ENCODE results near the gene NEB.
"Not testable (repeated sequence)": the region's sequence is repeated elsewhere in the genome, so short reads cannot be mapped to it uniquely, and the experiment has no call there.

NEB gene

DNA sequence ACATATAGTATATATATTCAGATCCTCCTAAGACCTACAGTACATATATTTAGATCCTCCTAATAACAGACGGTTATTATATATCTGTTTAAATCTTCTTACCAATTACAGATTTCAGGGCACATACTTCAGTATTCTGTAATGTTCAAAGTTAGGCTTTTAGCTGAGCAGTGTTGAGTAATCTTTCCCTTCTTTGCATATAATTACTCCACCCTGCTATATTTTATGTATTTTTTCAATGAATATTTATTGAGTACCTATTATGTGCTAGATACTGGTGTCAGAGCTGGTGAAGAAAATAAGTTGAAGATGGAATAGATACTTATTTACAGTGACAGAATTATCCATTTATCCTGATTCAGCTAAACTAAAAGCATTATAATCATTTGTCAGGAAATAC lies 84.9 kb downstream of the NEB start:
- DNase-seq = no peak

DNA sequence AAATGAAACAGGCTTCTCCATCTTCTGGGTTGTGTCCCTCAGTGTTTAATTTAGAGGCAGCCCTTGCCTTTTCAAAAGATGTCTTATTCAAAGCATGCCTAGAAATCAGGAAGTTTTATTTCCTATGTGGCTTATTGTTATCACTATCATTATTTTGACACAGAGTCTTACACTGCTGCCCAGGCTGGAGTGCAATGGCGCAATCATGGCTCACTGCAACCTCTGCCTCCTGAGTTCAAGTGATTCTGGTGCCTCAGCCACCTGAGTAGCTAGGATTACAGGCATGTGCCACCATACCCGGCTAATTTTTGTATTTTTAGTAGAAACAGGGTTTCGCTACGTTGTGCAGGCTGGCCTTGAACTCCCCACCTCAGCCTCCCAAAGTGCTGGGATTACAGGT lies 87.8 kb downstream of the NEB start:
- DNase-seq = not testable (repeated sequence)

DNA sequence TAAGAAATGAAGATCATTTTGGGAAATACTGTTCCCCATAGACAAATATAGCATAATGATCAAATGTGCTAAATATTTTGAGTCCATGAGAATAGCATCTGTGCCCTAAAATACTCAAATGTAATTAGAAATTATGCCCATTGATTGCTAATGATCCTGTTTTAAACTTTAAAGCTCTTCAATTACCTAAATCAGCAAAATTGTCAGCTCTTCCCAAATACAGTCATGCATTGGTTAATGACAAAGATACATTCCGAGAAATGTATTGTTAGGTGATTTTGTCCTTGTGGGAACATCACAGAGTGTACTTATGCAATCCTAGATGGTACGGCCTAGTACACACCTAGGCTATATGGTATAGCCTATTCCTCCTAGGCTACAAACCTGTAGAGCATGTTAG lies 89.7 kb downstream of the NEB start:
- no peak for DNase-seq

- DNase-seq = not testable (repeated sequence)
Measured at GRCh38 chr2:151641895-151642294, 92.4 kb downstream of the NEB start.

GRCh38 chr2:151640087-151640486 lies 94.2 kb downstream of the NEB start:
- no peak for DNase-seq

- no peak for DNase-seq
Measured at GRCh38 chr2:151638990-151639389, 95.3 kb downstream of the NEB start.

- DNase-seq = no peak
Measured at GRCh38 chr2:151638191-151638933, 95.9 kb downstream of the NEB start.

DNA sequence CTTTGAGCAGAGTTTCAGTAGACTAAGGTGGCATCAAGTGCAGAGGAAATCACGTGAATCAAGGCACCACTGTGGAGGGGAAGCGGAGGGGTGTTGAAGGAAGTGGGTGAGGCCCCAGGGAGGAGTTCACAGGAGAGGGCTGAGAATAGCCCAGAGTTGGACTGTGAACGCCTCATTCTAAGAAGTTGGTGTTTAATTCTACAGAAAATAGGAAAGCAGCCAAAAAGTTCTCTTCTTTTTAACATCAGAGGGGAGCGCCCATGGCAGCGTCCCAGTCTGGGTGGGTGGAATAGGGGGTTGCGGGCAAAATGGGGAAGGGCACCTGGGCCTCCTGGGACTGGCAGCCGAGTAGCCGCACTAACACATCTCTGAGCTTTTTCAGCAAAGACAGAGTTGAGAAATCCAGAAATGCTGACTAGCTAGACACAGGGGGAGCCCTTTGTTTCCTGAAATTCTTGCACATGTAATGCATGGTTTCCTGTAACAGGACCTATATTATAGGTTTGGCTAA lies 97.0 kb downstream of the NEB start:
- peak; percentile 60 for DNase-seq

DNA sequence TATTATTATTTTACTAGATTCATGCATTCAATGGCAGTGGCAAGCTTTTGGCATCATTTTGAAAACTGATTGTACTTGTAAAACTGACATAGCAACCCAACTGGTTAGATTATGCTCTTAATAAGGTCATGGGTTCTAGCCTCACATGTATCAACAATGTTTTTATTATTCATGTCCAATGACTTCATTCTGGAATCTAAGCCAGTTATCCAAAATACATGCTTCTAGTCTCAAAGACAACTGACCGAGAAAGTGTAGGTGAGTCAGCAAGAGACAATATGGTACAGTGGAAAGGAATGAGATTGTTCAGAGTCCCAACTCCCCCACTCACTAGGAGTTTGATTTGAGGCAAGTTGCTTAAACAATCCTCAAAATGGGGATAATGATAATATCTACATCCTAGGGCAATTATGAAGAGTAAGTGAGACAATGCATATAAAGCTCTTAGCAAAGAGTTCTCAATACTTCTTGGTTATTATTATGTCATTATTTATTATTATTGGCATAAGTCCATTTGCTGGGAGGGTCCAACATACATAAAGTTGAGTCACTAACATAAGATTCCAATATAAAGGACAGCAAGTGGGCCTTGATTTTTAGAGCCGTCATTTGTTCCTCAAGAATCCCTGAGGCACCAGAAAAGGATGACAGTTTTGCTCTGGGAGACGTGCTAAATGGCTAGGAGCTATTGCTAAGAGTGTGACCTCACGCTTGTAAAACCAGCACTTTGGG lies 99.4 kb downstream of the NEB start:
- DNase-seq = no peak

DNA sequence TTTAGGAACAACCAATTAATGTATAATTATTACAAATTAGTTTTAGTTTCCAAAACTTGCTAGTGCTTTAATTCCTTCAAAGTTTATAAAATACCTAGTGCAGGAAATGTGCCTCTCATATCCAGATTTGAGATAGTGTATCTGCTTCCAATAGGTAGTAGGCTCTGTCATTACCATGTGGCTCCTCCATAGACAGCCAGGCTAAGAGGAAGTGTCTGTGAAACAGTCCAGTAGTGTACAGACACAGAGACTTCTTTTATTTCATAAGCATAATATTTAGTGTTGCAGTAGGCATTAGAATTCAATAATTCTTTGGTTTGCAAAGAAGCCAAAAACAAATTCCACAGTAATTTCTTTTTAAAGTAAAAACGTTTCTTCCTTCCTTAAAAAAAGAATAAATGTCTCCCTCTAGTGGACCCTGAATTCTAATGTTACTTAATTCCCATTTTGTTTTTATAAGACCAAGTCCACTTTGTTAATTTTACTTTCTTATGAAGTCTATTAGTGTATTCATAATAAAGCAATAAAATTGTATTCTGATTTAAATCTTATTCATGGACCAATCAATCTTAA lies 101.2 kb downstream of the NEB start:
- DNase-seq = peak; percentile 22

- no peak for DNase-seq
Measured at GRCh38 chr2:151630372-151630771, 103.9 kb downstream of the NEB start.

GRCh38 chr2:151627353-151627752 lies 106.9 kb downstream of the NEB start:
- DNase-seq = no peak

- no peak for DNase-seq
Measured at GRCh38 chr2:151624271-151624670, 110.0 kb downstream of the NEB start.

- no peak for DNase-seq
Measured at GRCh38 chr2:151623631-151624030, 110.6 kb downstream of the NEB start.

DNA sequence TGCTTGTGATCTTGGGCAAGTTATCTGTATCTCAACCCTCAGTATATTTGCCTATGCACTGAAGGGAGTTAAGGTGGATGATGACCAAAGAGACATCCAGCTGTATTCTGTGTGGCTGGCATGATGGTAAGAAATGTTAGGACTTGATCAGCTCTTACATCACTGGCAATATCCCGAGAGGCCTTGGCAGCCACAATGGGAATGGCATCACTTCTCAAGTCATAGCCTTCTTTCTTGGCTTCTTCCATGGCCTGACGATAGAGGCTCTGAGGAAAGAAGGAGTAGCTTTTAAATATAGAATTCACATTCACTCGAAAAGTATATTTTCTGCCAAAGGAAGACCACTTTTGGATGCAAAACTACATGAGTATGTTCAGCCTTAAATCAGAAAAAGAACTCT lies 113.5 kb downstream of the NEB start:
- DNase-seq = no peak

DNA sequence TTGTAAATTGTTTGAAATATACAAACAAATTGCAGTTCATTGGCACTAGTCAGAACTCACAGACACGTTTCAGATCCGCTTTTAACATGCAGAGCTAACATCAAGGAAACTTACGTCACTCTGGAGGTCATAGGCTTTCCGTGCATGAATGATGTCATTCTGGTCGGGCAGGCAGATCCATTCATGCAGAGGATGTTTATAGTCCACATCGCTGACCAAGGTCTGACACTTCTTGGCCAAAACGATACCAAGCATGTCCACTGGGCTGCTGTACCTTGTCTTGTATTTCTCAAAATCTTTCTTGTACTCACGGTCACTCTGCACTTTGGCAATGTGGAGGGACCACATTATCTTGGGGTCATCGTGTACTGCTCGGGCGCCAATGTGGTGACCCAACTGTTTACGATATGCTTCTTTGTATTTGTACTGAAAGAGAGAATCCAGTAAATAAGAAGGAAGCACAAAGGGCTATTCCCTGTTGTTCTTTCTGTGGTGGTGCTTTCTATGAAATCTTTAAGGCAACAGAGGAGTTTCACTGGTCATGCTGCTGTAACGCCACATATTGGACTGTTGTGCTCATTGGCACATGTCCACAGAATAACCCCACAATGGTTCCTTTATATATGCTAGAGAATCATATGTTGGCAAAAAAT lies 114.8 kb downstream of the NEB start:
- DNase-seq = peak; percentile 83

DNA sequence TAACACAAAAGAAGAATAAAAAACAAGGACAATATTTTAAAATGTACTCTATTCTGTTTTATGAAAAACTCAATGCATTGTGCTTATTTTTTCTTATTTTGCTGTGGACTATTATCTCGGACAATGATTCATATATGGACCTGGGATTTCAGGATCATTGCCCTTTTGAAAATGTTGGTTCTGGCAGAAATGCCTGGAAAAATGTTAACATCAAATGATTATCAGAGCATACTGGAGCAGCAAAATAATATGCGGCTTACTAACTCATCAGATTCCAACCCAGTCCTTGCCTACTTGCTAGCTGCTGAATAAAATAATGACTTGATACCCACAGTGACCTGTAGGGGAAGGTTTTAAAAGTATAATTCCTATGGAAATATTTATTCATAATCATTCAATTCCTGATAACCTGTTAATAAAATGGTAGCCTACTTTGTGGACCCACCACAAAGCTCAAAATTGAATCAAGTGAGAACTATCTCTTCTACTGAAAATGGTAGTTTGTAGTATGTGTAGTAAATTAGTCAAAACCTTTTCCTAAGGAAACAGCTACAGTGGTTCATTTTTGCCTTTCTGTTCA lies 117.4 kb downstream of the NEB start:
- no peak for DNase-seq

GRCh38 chr2:151614606-151615306 lies 119.5 kb downstream of the NEB start:
- no peak for DNase-seq

DNA sequence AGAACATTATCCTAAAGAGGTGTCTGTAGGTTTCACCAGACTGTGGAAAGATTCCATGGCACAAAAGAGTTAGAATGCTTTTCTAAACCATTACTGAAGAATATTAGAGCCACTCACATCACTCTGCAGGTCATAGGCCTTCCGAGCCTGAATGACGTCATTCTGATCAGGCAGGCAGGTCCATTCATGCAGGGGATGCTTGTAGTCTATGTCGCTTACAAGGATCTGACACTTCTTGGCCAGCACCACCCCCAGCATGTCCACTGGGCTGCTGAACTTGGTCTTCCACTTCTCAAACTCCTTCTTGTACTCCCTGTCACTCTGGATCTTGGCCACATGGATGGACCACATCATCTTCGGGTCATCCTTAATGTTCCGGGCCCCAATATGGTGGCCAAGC lies 120.1 kb downstream of the NEB start:
- DNase-seq = no peak

DNA sequence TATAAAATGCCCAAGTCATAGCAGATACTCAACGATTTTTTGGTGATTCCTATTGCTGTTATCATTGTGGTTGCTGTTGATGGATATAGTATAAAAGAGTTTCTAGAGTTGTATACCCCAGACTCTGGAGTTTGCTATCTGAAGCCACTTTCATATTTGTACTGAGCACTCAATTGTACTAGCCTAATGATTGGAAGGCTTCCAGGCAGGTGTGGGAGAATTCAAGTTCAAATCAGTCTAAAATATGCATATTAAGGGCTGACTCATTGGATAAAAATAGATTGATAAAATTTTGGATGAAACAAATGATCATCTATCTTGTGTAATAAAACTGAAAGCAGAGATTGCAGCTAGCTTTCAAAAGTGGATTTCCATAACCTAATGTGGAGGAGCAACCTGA lies 122.9 kb downstream of the NEB start:
- no peak for DNase-seq

DNA sequence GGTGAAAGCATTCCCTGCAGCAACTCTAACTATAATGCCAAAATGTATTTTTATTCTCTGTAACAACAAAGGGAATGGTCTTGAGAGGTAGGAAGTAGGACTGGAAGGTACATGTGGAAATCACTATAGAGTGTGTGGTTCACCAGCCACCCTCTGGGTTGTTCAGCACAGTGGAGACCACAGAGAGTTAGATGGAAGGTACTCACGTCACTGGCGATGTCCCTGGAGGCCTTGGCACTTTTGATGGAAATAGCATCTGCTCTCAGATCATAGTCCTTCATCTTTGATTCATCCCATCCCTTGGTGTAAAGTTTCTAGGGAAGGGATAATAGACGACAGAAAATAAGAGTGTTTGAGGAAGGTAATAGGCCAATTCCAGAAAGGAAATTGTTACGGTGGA lies 124.0 kb downstream of the NEB start:
- no peak for DNase-seq

DNA sequence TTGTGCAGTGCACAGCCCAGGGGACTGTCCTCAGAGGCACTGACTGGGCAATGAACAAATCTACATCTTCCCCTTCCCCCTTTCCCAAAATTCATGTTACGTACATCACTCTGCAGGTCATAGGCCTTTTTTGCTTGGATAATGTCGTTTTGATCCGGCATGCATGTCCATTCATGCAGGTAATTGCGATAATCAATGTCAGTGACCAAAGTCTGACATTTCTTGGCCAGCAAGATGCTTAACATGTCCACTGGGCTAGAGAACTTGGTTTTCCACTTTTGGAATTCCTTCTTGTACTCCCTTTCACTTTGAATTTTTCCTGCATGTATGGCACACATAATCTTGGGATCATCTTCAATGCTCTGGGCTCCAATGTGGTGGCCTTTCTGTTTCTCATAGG lies 124.6 kb downstream of the NEB start:
- no peak for DNase-seq

All from MV-4-11 (cell line).